Subcutaneous adipose tissue (tissue), 4 donors: ENCODE data around the gene SLC7A6. TPM values are rescaled to one million over a fixed set of nuclear protein-coding genes. Genes with fewer than 3 reads are reported as not detected.

ENCODE experiments used
- CTCF ChIP-seq: fragments of 450-650 bp; IDR thresholded peaks from one replicate; pipeline ENCODE4 v1.5.1; 2016; ENCODE audit warnings: low read depth, mild to moderate bottlenecking, control low read depth, antibody characterized with exemption, moderate library complexity
- total RNA-seq, 4 donors: library from RNA; depleted of rRNA; stranded (reverse); fragments of >200 nt; gene quantifications; one replicate each; pipeline ENCODE4 v1.1.0, GENCODE V29; 2016

SLC7A6 gene
- total RNA-seq, 4 donors from 2014 or later = 87.4 to 494 (median 177) TPM

GRCh38 chr16:68259007-68259825 is 5.1 kb upstream of the SLC7A6 start:
- TF ChIP-seq CTCF = no peak

- TF ChIP-seq CTCF = no peak
Measured at GRCh38 chr16:68263559-68264127, 683 bp upstream of the SLC7A6 start.

GRCh38 chr16:68265078-68265920 is 973 bp downstream of the SLC7A6 start:
- no peak for TF ChIP-seq CTCF

GRCh38 chr16:68267612-68268405 is 3.5 kb downstream of the SLC7A6 start:
- no peak for TF ChIP-seq CTCF

- TF ChIP-seq CTCF = no peak
Measured at GRCh38 chr16:68269793-68270192, 5.5 kb downstream of the SLC7A6 start.

GRCh38 chr16:68270353-68270752 is 6.0 kb downstream of the SLC7A6 start:
- TF ChIP-seq CTCF = no peak
